MCF 10A (cell line): ENCODE results near the gene SLC39A13. TPM values are rescaled to one million over a fixed set of nuclear protein-coding genes. Genes with fewer than 3 reads are reported as not detected.
A peak's percentile ranks its signal among the peaks of the same experiment; 100 is the strongest.
"Not testable (repeated sequence)": the region's sequence is repeated elsewhere in the genome, so short reads cannot be mapped to it uniquely, and the experiment has no call there.

Source experiments
- BruUV-seq: library from RNA; stranded (reverse); fragments of 400-500 nt; replicated peaks from 2 replicates; lab custom pipeline; 2021; lab: Mats Ljungman, UMichigan
- CTCF ChIA-PET: fragments of 300-600 bp; sonication (Branson Sonifier 250); formaldehyde crosslinking; extraction: SDS; loops from one replicate; lab custom pipeline; 2021; ENCODE audit warnings: antibody characterized with exemption, inconsistent platforms; lab: Yijun Ruan, JAX
- POLR2A ChIA-PET: fragments of 300-600, 350-650 bp; sonication (Branson Sonifier 250); formaldehyde crosslinking; extraction: SDS; loops from one replicate; lab custom pipeline; 2020; ENCODE audit warnings: antibody characterized with exemption, inconsistent platforms; lab: Yijun Ruan, JAX
- DNase-seq: peaks from one replicate; pipeline ENCODE4 v3.0.0-alpha.2; 2018; ENCODE audit not compliant: unreplicated experiment
- H3K27ac Mint-ChIP-seq: one replicate; pipeline ENCODE4 v1.8.0; 2022; ENCODE audit warnings: mild to moderate bottlenecking, low read depth, mixed read lengths; ENCODE audit not compliant: unreplicated experiment
- H3K27me3 Mint-ChIP-seq: one replicate; pipeline ENCODE4 v1.8.0; 2022; ENCODE audit warnings: mixed read lengths; ENCODE audit not compliant: insufficient read depth, unreplicated experiment
- H3K36me3 Mint-ChIP-seq: one replicate; pipeline ENCODE4 v1.8.0; 2022; ENCODE audit warnings: mild to moderate bottlenecking, moderate library complexity, mixed read lengths; ENCODE audit not compliant: insufficient read depth, unreplicated experiment
- H3K4me1 Mint-ChIP-seq: one replicate; pipeline ENCODE4 v1.8.0; 2022; ENCODE audit warnings: mixed read lengths; ENCODE audit not compliant: insufficient read depth, unreplicated experiment
- H3K4me3 Mint-ChIP-seq: one replicate; pipeline ENCODE4 v1.8.0; 2022; ENCODE audit warnings: mild to moderate bottlenecking, moderate library complexity, mixed read lengths; ENCODE audit not compliant: unreplicated experiment
- H3K9me3 Mint-ChIP-seq: one replicate; pipeline ENCODE4 v1.8.0; 2022; ENCODE audit warnings: mixed read lengths; ENCODE audit not compliant: unreplicated experiment
- intact Hi-C: fragments of 100-400 bp; cut with micrococcal nuclease; formaldehyde crosslinking; loops from 2 replicates; pipeline ENCODE4 v1.14.1; 2022
- total RNA-seq: library from RNA; stranded (reverse); gene quantifications from 2 replicates; pipeline ENCODE4 v1.2.3, GENCODE V29; 2022
- TF ChIP-seq, protein P1 (sequence below): fragments of 200-600 bp; IDR thresholded peaks from one replicate; pipeline ENCODE4 v1.8.0; 2022; ENCODE audit warnings: antibody characterized with exemption, mild to moderate bottlenecking; ENCODE audit not compliant: unreplicated experiment

Gene SLC39A13
- total RNA-seq, 1 experiment from 2014 or later, result 56.5 TPM

DNA sequence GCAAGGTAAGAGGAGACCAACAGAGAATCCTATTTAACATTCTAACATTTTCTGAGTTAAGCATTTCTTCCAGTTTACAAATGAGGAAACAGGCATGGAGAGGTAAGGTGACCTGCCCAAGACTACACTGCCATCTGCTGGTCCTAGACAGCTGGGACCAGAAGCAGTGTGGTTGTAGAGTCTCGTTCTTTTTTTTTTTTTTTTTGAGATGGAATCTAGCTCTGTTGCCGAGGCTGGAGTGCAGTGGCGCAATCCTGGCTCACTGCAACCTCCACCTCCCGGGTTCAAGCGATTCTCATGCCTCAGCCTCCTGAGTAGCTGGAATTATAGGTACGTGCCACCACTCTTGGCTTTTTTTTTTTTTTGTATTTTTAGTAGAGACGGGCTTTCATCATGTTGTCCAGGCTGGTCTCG lies 45.9 kb downstream of the SLC39A13 start:
- DNase-seq, result peak; percentile 85
- not testable (repeated sequence) for H3K9me3 Mint-ChIP-seq, H3K27me3 Mint-ChIP-seq, H3K4me3 Mint-ChIP-seq, BruUV-seq, H3K4me1 Mint-ChIP-seq, H3K27ac Mint-ChIP-seq
- CTCF ChIA-PET, result interaction anchor here (0.6 to 4.7 kb wide), 18 partner anchors 8 to 586 kb away, joined by 3 to 38 read pairs (median 3); no protein-coding TSS in a partner anchor
- intact Hi-C loops, result loop anchor here (1.0 to 2.0 kb wide), 2 partner anchors 45 to 80 kb away; partner anchors contain the start of gene SLC39A13
- TF ChIP-seq, protein P1, sequence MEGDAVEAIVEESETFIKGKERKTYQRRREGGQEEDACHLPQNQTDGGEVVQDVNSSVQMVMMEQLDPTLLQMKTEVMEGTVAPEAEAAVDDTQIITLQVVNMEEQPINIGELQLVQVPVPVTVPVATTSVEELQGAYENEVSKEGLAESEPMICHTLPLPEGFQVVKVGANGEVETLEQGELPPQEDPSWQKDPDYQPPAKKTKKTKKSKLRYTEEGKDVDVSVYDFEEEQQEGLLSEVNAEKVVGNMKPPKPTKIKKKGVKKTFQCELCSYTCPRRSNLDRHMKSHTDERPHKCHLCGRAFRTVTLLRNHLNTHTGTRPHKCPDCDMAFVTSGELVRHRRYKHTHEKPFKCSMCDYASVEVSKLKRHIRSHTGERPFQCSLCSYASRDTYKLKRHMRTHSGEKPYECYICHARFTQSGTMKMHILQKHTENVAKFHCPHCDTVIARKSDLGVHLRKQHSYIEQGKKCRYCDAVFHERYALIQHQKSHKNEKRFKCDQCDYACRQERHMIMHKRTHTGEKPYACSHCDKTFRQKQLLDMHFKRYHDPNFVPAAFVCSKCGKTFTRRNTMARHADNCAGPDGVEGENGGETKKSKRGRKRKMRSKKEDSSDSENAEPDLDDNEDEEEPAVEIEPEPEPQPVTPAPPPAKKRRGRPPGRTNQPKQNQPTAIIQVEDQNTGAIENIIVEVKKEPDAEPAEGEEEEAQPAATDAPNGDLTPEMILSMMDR, result peak; percentile 74
- POLR2A ChIA-PET, result interaction anchor here (1.2 to 1.5 kb wide), 3 partner anchors 28 to 184 kb away, joined by 3 to 6 read pairs (median 5); partner anchors contain the start of gene PSMC3
- H3K36me3 Mint-ChIP-seq, result peaks cover 25% of the 10 kb centered on the region

DNA sequence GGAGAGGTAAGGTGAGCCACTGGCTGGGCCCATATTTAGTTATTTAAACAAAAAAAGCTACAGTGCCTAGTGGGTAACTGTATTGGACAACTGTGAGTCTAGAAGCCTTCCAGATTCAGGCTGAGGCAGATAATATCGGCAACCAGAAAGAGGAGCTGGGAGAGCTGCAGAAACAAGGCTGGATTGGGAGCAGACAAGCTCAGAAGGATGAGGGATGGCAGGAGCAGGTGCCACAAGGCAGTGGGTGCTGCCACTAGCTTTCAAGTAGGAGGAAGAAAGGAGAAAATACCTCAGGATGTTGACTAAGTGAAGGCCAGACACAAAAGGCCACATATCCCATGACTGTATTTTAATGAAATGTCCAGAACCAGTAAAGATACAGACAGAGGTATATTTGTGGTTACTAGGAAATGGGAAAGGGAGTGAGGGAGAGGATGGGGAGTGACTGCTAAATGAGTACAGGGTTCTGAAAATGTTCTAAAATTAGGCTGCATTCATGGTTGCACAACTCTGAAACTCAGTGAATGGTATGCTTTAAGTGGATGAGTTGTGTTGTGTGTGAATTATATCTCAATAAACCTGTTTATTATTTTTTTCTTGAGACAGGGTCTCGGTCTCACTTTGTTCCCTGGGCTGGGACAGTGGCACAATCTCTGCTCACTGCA lies 52.3 kb downstream of the SLC39A13 start:
- H3K27me3 Mint-ChIP-seq, result no peaks in the 10 kb centered on the region
- peaks cover 5% of the 10 kb centered on the region for H3K4me1 Mint-ChIP-seq
- BruUV-seq, result no TSS peak
- intact Hi-C loops, result no loop called here
- ChIA-PET CTCF (interaction anchor here (0.5 to 0.6 kb wide), 2 partner anchors 15 to 33 kb away, joined by 4 to 5 read pairs; no protein-coding TSS in a partner anchor), POLR2A (interaction anchor here (0.6 kb wide), 1 partner anchor 126 kb away, joined by 4 read pairs; no protein-coding TSS in a partner anchor)
- peaks cover 56% of the 10 kb centered on the region for H3K36me3 Mint-ChIP-seq
- H3K9me3 Mint-ChIP-seq, result no peaks in the 10 kb centered on the region
- no peak for DNase-seq
- no peak overlapping the region for H3K27ac Mint-ChIP-seq
- TF ChIP-seq, protein P1, result no peak
- no peak overlapping the region for H3K4me3 Mint-ChIP-seq

DNA sequence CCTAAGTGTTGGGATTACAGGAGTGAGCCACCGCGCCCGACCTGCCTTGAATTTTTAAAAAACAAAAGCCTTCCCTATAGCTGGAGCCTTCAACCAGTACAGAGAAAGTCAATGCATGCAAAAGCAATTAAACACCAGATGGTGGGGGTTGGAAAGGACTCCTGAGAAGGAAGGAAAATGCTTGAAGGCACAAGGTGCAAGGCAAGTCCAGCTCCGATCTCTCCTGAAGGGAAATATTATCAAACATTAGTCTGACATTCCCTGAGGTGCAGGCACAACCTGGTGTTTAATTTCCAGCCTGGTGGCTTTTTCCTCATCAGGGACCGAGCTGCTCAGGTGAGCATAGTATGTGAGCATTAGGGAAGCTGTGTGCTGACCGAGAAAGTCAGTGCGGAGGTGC lies 53.5 kb downstream of the SLC39A13 start:
- POLR2A ChIA-PET, result interaction anchor here (0.6 kb wide), 2 partner anchors 53 to 648 kb away, joined by 3 read pairs; no protein-coding TSS in a partner anchor
- CTCF ChIA-PET, result interaction anchor here (1.0 kb wide), 1 partner anchor 88 kb away, joined by 4 read pairs; no protein-coding TSS in a partner anchor
- intact Hi-C loops, result no loop called here
- Mint-ChIP-seq H3K4me1 (peaks cover 8% of the 10 kb centered on the region), H3K27me3 (no peaks in the 10 kb centered on the region), H3K4me3 (no peak overlapping the region), H3K36me3 (peaks cover 54% of the 10 kb centered on the region), H3K9me3 (no peaks in the 10 kb centered on the region), H3K27ac (no peak overlapping the region)
- TF ChIP-seq, protein P1, result no peak
- BruUV-seq, result no TSS peak
- no peak for DNase-seq

DNA sequence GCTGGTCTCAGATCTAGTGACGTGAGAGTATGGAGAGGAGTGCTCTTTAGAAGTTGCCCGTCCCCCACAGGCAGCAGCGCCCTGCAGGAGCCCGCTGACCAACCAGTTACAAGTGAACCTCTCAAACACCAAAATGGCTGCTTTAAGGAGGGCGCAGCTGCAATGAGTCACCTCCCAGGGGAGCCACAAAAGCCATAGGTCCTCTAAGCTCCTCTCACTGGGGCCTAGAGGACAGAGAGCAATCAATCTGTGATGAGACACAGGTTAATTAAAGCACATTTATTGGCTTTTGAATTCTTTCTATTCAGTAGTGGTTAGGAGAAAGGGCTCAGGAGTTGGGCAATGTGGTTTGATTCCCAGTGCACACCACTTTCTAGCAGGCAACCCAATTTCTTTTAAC lies 56.1 kb downstream of the SLC39A13 start:
- POLR2A ChIA-PET, result interaction anchor here (0.7 kb wide), 1 partner anchor 880 kb away, joined by 3 read pairs; no protein-coding TSS in a partner anchor
- Mint-ChIP-seq H3K4me3 (no peak overlapping the region), H3K36me3 (peaks cover 64% of the 10 kb centered on the region), H3K9me3 (no peaks in the 10 kb centered on the region), H3K27ac (no peak overlapping the region), H3K27me3 (no peaks in the 10 kb centered on the region), H3K4me1 (peaks cover 12% of the 10 kb centered on the region)
- DNase-seq, result no peak
- intact Hi-C loops, result no loop called here
- TF ChIP-seq, protein P1, result no peak
- BruUV-seq, result no TSS peak
- CTCF ChIA-PET, result interaction anchor here (1.1 to 1.2 kb wide), 2 partner anchors 10 to 91 kb away, joined by 4 to 6 read pairs; no protein-coding TSS in a partner anchor
